Lung microvascular endothelial cell (primary cell): ENCODE data around the gene ZNF417. TPM values are rescaled to one million over a fixed set of nuclear protein-coding genes. Genes with fewer than 3 reads are reported as not detected.
"Not testable (repeated sequence)": the region's sequence is repeated elsewhere in the genome, so short reads cannot be mapped to it uniquely, and the experiment has no call there.

Experiments
- DNase-seq, 2 donors: peaks; one replicate each; pipeline versions ENCODE4 v3.0.0 to v3.0.0-alpha.2; 2010; ENCODE audit warnings: low read depth in 2 of 2
- total RNA-seq: library from RNA; depleted of rRNA; stranded (reverse); fragments of >200 nt; gene quantifications from 2 replicates; pipeline ENCODE4 v1.2.1, GENCODE V29; 2014

The ZNF417 gene
- 5.9 and 12.3 TPM in 2 replicates for total RNA-seq

- peak; percentile 90 to 94 for DNase-seq
These were observed at the start of gene ZNF417 for GRCh38 chr19:57916168-57916995. TSS of gene ZNF417 (minus strand) at chr19:57916592. CDS start at chr19:57916411, 181 bp downstream.

- no peak for DNase-seq
These were observed 48.4 kb upstream of the ZNF417 start for GRCh38 chr19:57964761-57965160.

- DNase-seq: no peak
These were observed 45.4 kb upstream of the ZNF417 start for GRCh38 chr19:57961785-57962184.

GRCh38 chr19:57954996-57955395, 38.6 kb upstream of the ZNF417 start:
- no peak for DNase-seq

- DNase-seq: no peak
These were observed 33.3 kb upstream of the ZNF417 start for GRCh38 chr19:57949702-57950101.

GRCh38 chr19:57949296-57949695, 32.9 kb upstream of the ZNF417 start:
- DNase-seq: no peak

- peak; percentile 89 to 92 for DNase-seq
These were observed 31.2 kb upstream of the ZNF417 start, which contains the start of gene ZNF256 for GRCh38 chr19:57947419-57948134. TSS of gene ZNF256 (minus strand) at chr19:57947706. CDS start at chr19:57947474, 232 bp downstream.

GRCh38 chr19:57947088-57947418, 30.7 kb upstream of the ZNF417 start:
- DNase-seq: no peak

- DNase-seq: no peak
These were observed 29.9 kb upstream of the ZNF417 start for GRCh38 chr19:57946316-57946715.

GRCh38 chr19:57941593-57941992, 25.2 kb upstream of the ZNF417 start:
- DNase-seq: no peak

- no peak for DNase-seq
These were observed 19.3 kb upstream of the ZNF417 start for GRCh38 chr19:57935731-57936130.

GRCh38 chr19:57934820-57935665, 18.7 kb upstream of the ZNF417 start, which contains the start of gene ZNF418:
TSS of gene ZNF418 (minus strand) at chr19:57935402. CDS start at chr19:57933822, 1,580 bp downstream.
- DNase-seq: peak; percentile 70 to 79

GRCh38 chr19:57927587-57927986, 11.2 kb upstream of the ZNF417 start:
- DNase-seq: no peak

- DNase-seq: no peak
These were observed 1.9 kb downstream of the ZNF417 start for GRCh38 chr19:57914531-57914930.

- DNase-seq: no peak
These were observed 9.0 kb downstream of the ZNF417 start for GRCh38 chr19:57907394-57907793.

GRCh38 chr19:57905258-57905657, 11.1 kb downstream of the ZNF417 start:
- no peak for DNase-seq

- no peak for DNase-seq
These were observed 12.7 kb downstream of the ZNF417 start for GRCh38 chr19:57903618-57904184.

- DNase-seq: no peak
These were observed 16.1 kb downstream of the ZNF417 start for GRCh38 chr19:57900311-57900710.

- not testable (repeated sequence) for DNase-seq
These were observed 25.7 kb downstream of the ZNF417 start for GRCh38 chr19:57890706-57891105.

GRCh38 chr19:57888560-57889231, 27.7 kb downstream of the ZNF417 start, which contains the start of gene ZNF814:
TSS of gene ZNF814 (minus strand) at chr19:57889037. CDS start at chr19:57888802, 235 bp downstream.
- peak; percentile 5 to 68 for DNase-seq
